ENCODE measurements around the gene UNC50.

- TF ChIP-seq CTCF (IDR thresholded peaks at IDR 0.05) = no peak
- TF ChIP-seq EZH2 (IDR thresholded peaks at IDR 0.05) = no peak
Observed at GRCh38 chr2:98656800-98657199, 48.4 kb downstream of the UNC50 start.
